Coronary artery (tissue), 2 donors: ENCODE measurements around the gene PCNX2.

Experiments used
- DNase-seq: peaks from one replicate; pipeline ENCODE4 v3.0.0-alpha.2; 2017; ENCODE audit warnings: low spot score
- H3K27ac ChIP-seq, 2 donors: fragments of 200-600 bp; sonication (generic); one replicate each; pipeline ENCODE4 v1.5.1; 2016 to 2019
- H3K4me3 ChIP-seq: fragments of 200-600 bp; sonication (generic); 2 replicates; pipeline ENCODE4 v1.5.1; 2016; ENCODE audit warnings: mild to moderate bottlenecking, moderate library complexity
- CTCF ChIP-seq: fragments of 200-600 bp; sonication (generic); IDR thresholded peaks from one replicate; pipeline ENCODE4 v1.5.1; 2019; ENCODE audit warnings: antibody characterized with exemption

PCNX2 gene

GRCh38 chr1:233078396-233078795 is 217.1 kb downstream of the PCNX2 start:
- Histone ChIP-seq H3K4me3 (no peak overlapping the region), H3K27ac (no peak overlapping the region)
- DNase-seq: no peak
- TF ChIP-seq CTCF: no peak

- no peak for DNase-seq
- no peak overlapping the region for H3K27ac ChIP-seq
- no peak for TF ChIP-seq CTCF
- H3K4me3 ChIP-seq: no peak overlapping the region
These were observed 219.6 kb downstream of the PCNX2 start for GRCh38 chr1:233075915-233076295.

- no peak for TF ChIP-seq CTCF
- no peak overlapping the region for H3K27ac ChIP-seq
- no peak overlapping the region for H3K4me3 ChIP-seq
- DNase-seq: no peak
These were observed 229.4 kb downstream of the PCNX2 start for GRCh38 chr1:233066087-233066486.

GRCh38 chr1:233065685-233066084 is 229.8 kb downstream of the PCNX2 start:
- no peak for TF ChIP-seq CTCF
- DNase-seq: no peak
- Histone ChIP-seq H3K4me3 (no peak overlapping the region), H3K27ac (no peak overlapping the region)

- no peak for TF ChIP-seq CTCF
- H3K27ac ChIP-seq: no peak overlapping the region
- DNase-seq: no peak
- no peak overlapping the region for H3K4me3 ChIP-seq
These were observed 230.5 kb downstream of the PCNX2 start for GRCh38 chr1:233064988-233065387.

- H3K27ac ChIP-seq: no peak overlapping the region
- no peak for TF ChIP-seq CTCF
- no peak for DNase-seq
- no peak overlapping the region for H3K4me3 ChIP-seq
These were observed 232.1 kb downstream of the PCNX2 start for GRCh38 chr1:233063462-233063861.

- DNase-seq: no peak
- TF ChIP-seq CTCF: no peak
- no peak overlapping the region for H3K4me3 ChIP-seq
- H3K27ac ChIP-seq: no peak overlapping the region
These were observed 234.3 kb downstream of the PCNX2 start for GRCh38 chr1:233061265-233061664.
